NCI-H2227 treated with DMSO at 0.1 percent for 48 hours (cell line): ENCODE data around the gene TOGARAM1.

Experiments
- DNase-seq: peaks from one replicate; lab custom pipeline; 2025; lab: John Stamatoyannopoulos, UW

TOGARAM1 gene

DNA sequence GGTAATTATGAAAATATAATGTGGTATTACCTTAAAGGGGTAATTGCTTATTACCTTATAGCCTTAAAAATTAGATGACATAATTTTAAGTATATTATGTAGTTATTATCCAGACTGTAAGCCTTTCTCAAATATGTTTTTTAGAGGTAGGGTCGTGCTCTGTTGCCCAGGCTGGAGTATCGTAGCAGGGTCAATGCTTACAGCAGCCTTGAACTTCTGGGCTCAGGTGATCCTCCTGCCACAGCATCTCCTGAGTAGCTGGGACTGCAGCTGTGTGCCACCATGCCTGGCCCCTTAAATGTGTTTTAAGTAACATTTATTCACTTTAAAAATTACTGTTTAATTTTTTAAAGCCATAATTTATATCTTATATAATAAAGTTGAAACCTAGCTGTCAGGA is 132.3 kb downstream of the TOGARAM1 start:
- no peak for DNase-seq

GRCh38 chr14:45095143-45095542 is 133.2 kb downstream of the TOGARAM1 start:
- DNase-seq: no peak

- no peak for DNase-seq
Observed at GRCh38 chr14:45096218-45096617, 134.2 kb downstream of the TOGARAM1 start.

DNA sequence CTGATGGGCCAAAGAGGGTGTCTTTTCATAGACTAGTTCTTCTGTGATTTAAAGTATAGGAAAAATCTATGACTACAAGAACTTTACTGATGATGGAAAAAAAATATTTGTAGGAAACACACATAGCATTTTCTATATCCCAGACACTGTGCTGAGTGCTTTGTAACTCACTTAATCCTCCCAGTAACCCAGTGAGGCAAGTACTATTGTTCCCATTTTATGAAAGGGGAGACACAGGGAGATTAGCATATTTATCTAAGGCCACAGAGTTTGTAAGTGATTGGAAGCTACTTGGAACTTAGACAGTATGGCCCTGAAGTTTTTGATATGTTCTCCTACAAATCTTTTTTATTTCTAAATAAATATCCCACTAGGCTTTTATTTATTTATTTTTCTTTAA is 141.8 kb downstream of the TOGARAM1 start:
- no peak for DNase-seq

DNA sequence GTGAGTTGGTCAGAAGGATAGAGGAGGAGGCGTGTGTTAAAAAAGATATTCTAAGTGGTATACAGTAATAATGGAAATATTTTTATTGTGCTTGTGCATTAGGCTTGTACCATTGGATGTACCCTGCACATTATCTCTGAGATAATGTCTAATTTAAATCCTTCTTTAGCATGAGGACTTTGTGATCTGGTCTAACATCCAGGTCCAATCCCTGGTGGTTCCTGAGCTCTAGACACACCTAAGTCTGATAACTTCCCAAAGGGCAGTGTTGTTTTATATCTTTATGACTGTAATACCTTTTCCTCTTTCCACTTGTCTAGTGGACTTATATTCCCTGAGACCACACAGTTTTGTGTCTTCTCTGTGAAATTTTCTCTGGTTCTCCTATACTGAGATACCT is 142.6 kb downstream of the TOGARAM1 start:
- no peak for DNase-seq

- no peak for DNase-seq
Observed at GRCh38 chr14:45112896-45113781, 151.1 kb downstream of the TOGARAM1 start.

DNA sequence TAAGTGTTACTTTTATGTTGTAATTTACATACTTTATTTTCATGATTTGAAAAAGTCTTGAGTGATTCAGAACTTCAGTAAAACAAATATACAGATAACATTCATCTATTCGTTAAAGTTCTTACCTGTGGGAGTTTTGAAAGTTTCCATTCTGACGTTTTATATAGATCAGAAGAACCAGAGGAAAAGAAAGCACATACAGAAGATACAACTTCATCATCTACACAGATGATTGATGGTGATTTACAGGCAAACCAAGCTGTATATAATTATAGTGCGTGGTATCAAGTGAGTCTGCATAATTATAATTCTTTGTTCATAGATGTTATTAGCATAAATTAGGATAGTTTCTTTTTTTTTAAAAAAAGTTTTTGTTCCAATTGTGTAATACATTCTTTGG is 152.3 kb downstream of the TOGARAM1 start:
- no peak for DNase-seq

DNA sequence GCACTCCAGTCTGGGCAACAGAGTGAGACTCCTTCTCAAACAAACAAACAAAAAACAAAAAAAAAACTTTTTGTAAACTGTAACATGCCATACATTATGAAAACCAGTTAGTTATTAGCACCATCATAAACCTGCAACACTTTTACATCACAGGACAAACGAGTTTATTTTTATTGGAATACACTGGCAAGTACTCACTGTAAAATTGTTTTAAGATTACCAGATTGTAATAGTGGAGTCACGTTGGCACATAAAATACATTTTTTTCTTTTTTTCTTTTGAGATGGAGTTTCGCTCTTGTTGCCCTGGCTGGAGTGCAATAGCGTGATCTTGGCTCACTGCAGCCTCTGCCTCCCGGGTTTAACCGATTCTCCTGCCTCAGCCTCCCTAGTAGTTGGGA is 156.6 kb downstream of the TOGARAM1 start:
- no peak for DNase-seq

- DNase-seq: no peak
Observed at GRCh38 chr14:45120096-45120495, 158.1 kb downstream of the TOGARAM1 start.

- DNase-seq: no peak
Observed at GRCh38 chr14:45123271-45123670, 161.3 kb downstream of the TOGARAM1 start.
